Measurements from ENCODE around the gene ANKDD1A. TPM values are rescaled to one million over a fixed set of nuclear protein-coding genes. Genes with fewer than 3 reads are reported as not detected.

ANKDD1A gene
- total and polyA plus RNA-seq, 2 experiments from 2014 or later, result 6.7 to 9.3 TPM

- Mint-ChIP-seq H3K9me3 (peaks cover 5% of the 10 kb centered on the region), H3K4me3 (no peak overlapping the region), H3K4me1 (no peaks in the 10 kb centered on the region; the same call in 2 of the 3 replicates), H3K27me3 (ENCODE audit: insufficient read depth, low read depth, poor library complexity) (no peaks in the 10 kb centered on the region), H3K36me3 (ENCODE audit: low read depth) (peaks cover 74% of the 10 kb centered on the region), H3K27ac (no peak overlapping the region)
- Histone ChIP-seq H4K20me1 (replicated peaks; ENCODE audit: insufficient read depth) (peaks cover 4% of the 10 kb centered on the region), H3K4me3 (no peak overlapping the region), H3K79me2 (replicated peaks; ENCODE audit: insufficient read depth) (no peaks in the 10 kb centered on the region), H3K36me3 (ENCODE audit: insufficient read depth) (peaks cover 35% of the 10 kb centered on the region), H3K27me3 (ENCODE audit: insufficient read depth) (no peaks in the 10 kb centered on the region), H3K4me2 (no peak overlapping the region), H3K9me2 (ENCODE audit: insufficient read depth) (no peaks in the 10 kb centered on the region), H3K27ac (ENCODE audit: low read depth) (no peak overlapping the region), H3F3A (replicated peaks; ENCODE audit: low read depth) (peaks cover 9% of the 10 kb centered on the region; the same call in 1 of the 2 replicates), H3K4me1 (ENCODE audit: insufficient read depth) (no peaks in the 10 kb centered on the region), H2AFZ (no peak overlapping the region)
- DNase-seq (ENCODE audit: low spot score), result no peak
- no peak for ATAC-seq
- TF ChIP-seq STAT1 (IDR thresholded peaks at IDR 0.05; ENCODE audit: unreplicated experiment) (no peak), EZH2 (IDR thresholded peaks at IDR 0.05; ENCODE audit: low read depth, unreplicated experiment) (no peak), ZNF331 (CRISPR knock-in tag; IDR thresholded peaks at IDR 0.05; ENCODE audit: low read depth) (no peak), NANOG (IDR thresholded peaks at IDR 0.05; ENCODE audit: borderline replicate concordance) (no peak), ETS1 (IDR thresholded peaks at IDR 0.05) (no peak), ZNF462 (CRISPR knock-in tag; IDR thresholded peaks at IDR 0.05) (no peak), JUNB (IDR thresholded peaks at IDR 0.05; ENCODE audit: unreplicated experiment) (no peak), ZNF114 (CRISPR knock-in tag; IDR thresholded peaks at IDR 0.05) (no peak), CREB1 (CRISPR knock-in tag; IDR thresholded peaks at IDR 0.05; ENCODE audit: low read depth) (no peak), REST (IDR thresholded peaks at IDR 0.05; ENCODE audit: unreplicated experiment) (no peak), EZH2phosphoT487 (IDR thresholded peaks at IDR 0.05; ENCODE audit: unreplicated experiment) (no peak), CTCF (conservative IDR thresholded peaks at IDR 0.05; ENCODE audit: low read depth in 2 of 2) (no peak), POLR2AphosphoS5 (IDR thresholded peaks at IDR 0.05; ENCODE audit: low read depth) (no peak)
Measured at GRCh38 chr15:64960153-64960552, 48.5 kb downstream of the ANKDD1A start.

Measured in GM23338 (cell line).